Spinal cord (tissue), 10 donors: Measurements from ENCODE around the gene PHF13. TPM values are rescaled to one million over a fixed set of nuclear protein-coding genes. Genes with fewer than 3 reads are reported as not detected.

Source experiments
- DNase-seq, 6 donors: peaks; one replicate each; pipeline versions ENCODE4 v3.0.0 to v3.0.0-alpha.2; 2013 to 2015; ENCODE audit warnings: low spot score in 6 of 6, low read depth in 4 of 6
- H3K27ac ChIP-seq: one replicate; pipeline ENCODE4 v1.5.1; 2013; ENCODE audit warnings: low read depth, low read length, control low read depth
- H3K27me3 ChIP-seq: one replicate; pipeline ENCODE4 v1.6.1; 2013; ENCODE audit warnings: low read length; ENCODE audit not compliant: control insufficient read depth, insufficient read depth
- H3K36me3 ChIP-seq: one replicate; pipeline ENCODE4 v1.6.1; 2013; ENCODE audit warnings: low read length; ENCODE audit not compliant: control insufficient read depth, insufficient read depth
- H3K4me1 ChIP-seq: one replicate; pipeline ENCODE4 v1.6.1; 2013; ENCODE audit warnings: low read length; ENCODE audit not compliant: control insufficient read depth, insufficient read depth
- H3K4me3 ChIP-seq: one replicate; pipeline ENCODE4 v1.5.1; 2013; ENCODE audit warnings: low read depth, low read length, control low read depth
- H3K9me3 ChIP-seq: one replicate; pipeline ENCODE4 v1.6.1; 2013; ENCODE audit warnings: low read length; ENCODE audit not compliant: control insufficient read depth, insufficient read depth
- WGBS: methylation state at CpG from one replicate; pipeline ENCODE4 v1.1.5; 2013; ENCODE audit warnings: missing lambda C conversion rate; ENCODE audit not compliant: insufficient coverage; 5-methylcytosine and 5-hydroxymethylcytosine counted together
- polyA plus RNA-seq, 2 donors: library from polyadenylated mRNA; unstranded; fragments of 120-200 nt; gene quantifications; one replicate each; pipeline ENCODE4 v1.2.1, GENCODE V29; 2013; ENCODE audit not compliant: insufficient read length in 2 of 2
- total RNA-seq, 2 donors: library from RNA; depleted of rRNA in 1 of 2; stranded (reverse); fragments of 120-200 nt in 1 of 2; fragments of >200 nt in 1 of 2; gene quantifications; one replicate each; pipeline versions ENCODE4 v1.2.3 to v1.2.4, GENCODE V29; 2013 to 2014
- donor health status: healthy.

PHF13 gene
- total and polyA plus RNA-seq, 4 donors = 13.3 to 22.7 (median 17.7) TPM

- peak overlapping the region; percentile 22 for H3K27ac ChIP-seq
- DNase-seq = peak in 2 of 6 donors; percentile 32 to 45
- H3K27me3 ChIP-seq = no peaks in the 10 kb centered on the region
- peaks cover 79% of the 10 kb centered on the region for H3K36me3 ChIP-seq
- 12% methylated on average over 25 of the region's 32 CpGs for WGBS
- H3K4me3 ChIP-seq = peak overlapping the region; percentile 62
- no peaks in the 10 kb centered on the region for H3K9me3 ChIP-seq
- H3K4me1 ChIP-seq = peaks cover 23% of the 10 kb centered on the region
Observed at GRCh38 chr1:6625584-6626149, 12.1 kb downstream of the PHF13 start.

GRCh38 chr1:6627031-6627430, 13.5 kb downstream of the PHF13 start:
- 98% methylated on average over 7 of the region's 9 CpGs for WGBS
- Histone ChIP-seq H3K4me3 (no peak overlapping the region), H3K9me3 (no peaks in the 10 kb centered on the region)

GRCh38 chr1:6627841-6628545, 14.5 kb downstream of the PHF13 start:
- no peaks in the 10 kb centered on the region for H3K27me3 ChIP-seq
- no peaks in the 10 kb centered on the region for H3K9me3 ChIP-seq
- H3K4me1 ChIP-seq = peaks cover 23% of the 10 kb centered on the region
- H3K27ac ChIP-seq = no peak overlapping the region
- H3K36me3 ChIP-seq = peaks cover 76% of the 10 kb centered on the region
- WGBS = 92% methylated on average over 21 of the region's 21 CpGs
- no peak for DNase-seq
- no peak overlapping the region for H3K4me3 ChIP-seq

More at GRCh38 chr1:6627031-6627430, 13.5 kb downstream of the PHF13 start:
- Histone ChIP-seq H3K4me1 (peaks cover 23% of the 10 kb centered on the region), H3K27me3 (no peaks in the 10 kb centered on the region), H3K27ac (no peak overlapping the region), H3K36me3 (peaks cover 76% of the 10 kb centered on the region)
- DNase-seq = no peak

GRCh38 chr1:6628971-6629479, 15.5 kb downstream of the PHF13 start:
- 87% methylated on average over 10 of the region's 12 CpGs for WGBS
- no peak overlapping the region for H3K4me3 ChIP-seq
- no peaks in the 10 kb centered on the region for H3K9me3 ChIP-seq
- H3K36me3 ChIP-seq = peaks cover 81% of the 10 kb centered on the region
- H3K27me3 ChIP-seq = no peaks in the 10 kb centered on the region
- peaks cover 23% of the 10 kb centered on the region for H3K4me1 ChIP-seq
- no peak for DNase-seq
- no peak overlapping the region for H3K27ac ChIP-seq

GRCh38 chr1:6630027-6630426, 16.5 kb downstream of the PHF13 start:
- H3K9me3 ChIP-seq = no peaks in the 10 kb centered on the region
- WGBS = 92% methylated on average over 8 of the region's 8 CpGs
- H3K4me1 ChIP-seq = peaks cover 16% of the 10 kb centered on the region

GRCh38 chr1:6631058-6631457, 17.5 kb downstream of the PHF13 start:
- peaks cover 94% of the 10 kb centered on the region for H3K36me3 ChIP-seq

More at GRCh38 chr1:6630027-6630426, 16.5 kb downstream of the PHF13 start:
- H3K27me3 ChIP-seq = no peaks in the 10 kb centered on the region
- no peak overlapping the region for H3K27ac ChIP-seq
- H3K36me3 ChIP-seq = peaks cover 85% of the 10 kb centered on the region
- no peak for DNase-seq
- H3K4me3 ChIP-seq = no peak overlapping the region

GRCh38 chr1:6632588-6633514, 19.3 kb downstream of the PHF13 start:
- DNase-seq = no peak
- 91% methylated on average over 25 of the region's 30 CpGs for WGBS
- H3K4me1 ChIP-seq = peaks cover 11% of the 10 kb centered on the region
- H3K27ac ChIP-seq = no peak overlapping the region
- H3K36me3 ChIP-seq = peaks cover 95% of the 10 kb centered on the region
- H3K27me3 ChIP-seq = no peaks in the 10 kb centered on the region
- no peak overlapping the region for H3K4me3 ChIP-seq
- no peaks in the 10 kb centered on the region for H3K9me3 ChIP-seq

More at GRCh38 chr1:6631058-6631457, 17.5 kb downstream of the PHF13 start:
- H3K27me3 ChIP-seq = no peaks in the 10 kb centered on the region
- no peak for DNase-seq
- no peaks in the 10 kb centered on the region for H3K9me3 ChIP-seq
- peaks cover 10% of the 10 kb centered on the region for H3K4me1 ChIP-seq
- 100% methylated on average over 1 of the region's 8 CpGs for WGBS
- H3K27ac ChIP-seq = no peak overlapping the region
- no peak overlapping the region for H3K4me3 ChIP-seq

GRCh38 chr1:6634371-6635052, 21.0 kb downstream of the PHF13 start:
- H3K9me3 ChIP-seq = no peaks in the 10 kb centered on the region
- no peak overlapping the region for H3K4me3 ChIP-seq
- no peaks in the 10 kb centered on the region for H3K27me3 ChIP-seq
- H3K4me1 ChIP-seq = peaks cover 7% of the 10 kb centered on the region
- 70% methylated on average over 28 of the region's 29 CpGs for WGBS
- H3K27ac ChIP-seq = no peak overlapping the region
- peaks cover 88% of the 10 kb centered on the region for H3K36me3 ChIP-seq
- peak in 2 of 6 donors; percentile 32 to 33 for DNase-seq
